Measurements from ENCODE around the gene CDH18. TPM values are rescaled to one million over a fixed set of nuclear protein-coding genes. Genes with fewer than 3 reads are reported as not detected.

The CDH18 gene
- total RNA-seq, 1 donor from 2014 or later, result 17.5 TPM

- no peak for FAIRE-seq
- DNase-seq (ENCODE audit: low spot score in 2 of 2), result no peak
These were observed 47.8 kb downstream of the CDH18 start for GRCh38 chr5:19940192-19940591.

GRCh38 chr5:19930451-19930850 is 57.5 kb downstream of the CDH18 start:
- DNase-seq (ENCODE audit: low spot score in 2 of 2), result no peak
- no peak for FAIRE-seq

- DNase-seq (ENCODE audit: low spot score in 2 of 2), result no peak
- FAIRE-seq, result no peak
These were observed 59.2 kb downstream of the CDH18 start for GRCh38 chr5:19928562-19929421.

GRCh38 chr5:19927919-19928318 is 60.1 kb downstream of the CDH18 start:
- DNase-seq (ENCODE audit: low spot score in 2 of 2), result no peak
- no peak for FAIRE-seq

GRCh38 chr5:19927170-19927569 is 60.8 kb downstream of the CDH18 start:
- no peak for FAIRE-seq
- no peak for DNase-seq (ENCODE audit: low spot score in 2 of 2)

GRCh38 chr5:19923742-19924141 is 64.3 kb downstream of the CDH18 start:
- DNase-seq (ENCODE audit: low spot score in 2 of 2) (no peak), FAIRE-seq (no peak)

GRCh38 chr5:19920761-19921160 is 67.2 kb downstream of the CDH18 start:
- FAIRE-seq (no peak), DNase-seq (ENCODE audit: low spot score in 2 of 2) (no peak)

GRCh38 chr5:19918780-19919179 is 69.2 kb downstream of the CDH18 start:
- FAIRE-seq (no peak), DNase-seq (ENCODE audit: low spot score in 2 of 2) (no peak)

- no peak for FAIRE-seq
- no peak for DNase-seq (ENCODE audit: low spot score in 2 of 2)
These were observed 70.3 kb downstream of the CDH18 start for GRCh38 chr5:19917588-19918122.

GRCh38 chr5:19910136-19910535 is 77.9 kb downstream of the CDH18 start:
- FAIRE-seq (no peak), DNase-seq (ENCODE audit: low spot score in 2 of 2) (no peak)

GRCh38 chr5:19904766-19905165 is 83.2 kb downstream of the CDH18 start:
- FAIRE-seq (no peak), DNase-seq (ENCODE audit: low spot score in 2 of 2) (no peak)

GRCh38 chr5:19903611-19904010 is 84.4 kb downstream of the CDH18 start:
- DNase-seq (ENCODE audit: low spot score in 2 of 2) (no peak), FAIRE-seq (no peak)

- FAIRE-seq, result no peak
- DNase-seq (ENCODE audit: low spot score in 2 of 2), result no peak
These were observed 85.6 kb downstream of the CDH18 start for GRCh38 chr5:19902316-19902934.

- FAIRE-seq (no peak), DNase-seq (ENCODE audit: low spot score in 2 of 2) (no peak)
These were observed 87.7 kb downstream of the CDH18 start for GRCh38 chr5:19900269-19900668.

- DNase-seq (ENCODE audit: low spot score in 2 of 2) (no peak), FAIRE-seq (no peak)
These were observed 96.3 kb downstream of the CDH18 start for GRCh38 chr5:19891658-19892057.

GRCh38 chr5:19886123-19886917 is 101.7 kb downstream of the CDH18 start:
- DNase-seq (ENCODE audit: low spot score in 2 of 2) (peak in 1 of 2 donors; percentile 0), FAIRE-seq (no peak)

GRCh38 chr5:19885040-19885824 is 102.8 kb downstream of the CDH18 start:
- FAIRE-seq (no peak), DNase-seq (ENCODE audit: low spot score in 2 of 2) (no peak)

GRCh38 chr5:19880859-19881436 is 107.1 kb downstream of the CDH18 start:
- DNase-seq (ENCODE audit: low spot score in 2 of 2), result no peak
- no peak for FAIRE-seq

GRCh38 chr5:19880458-19880857 is 107.5 kb downstream of the CDH18 start:
- no peak for DNase-seq (ENCODE audit: low spot score in 2 of 2)
- FAIRE-seq, result no peak

GRCh38 chr5:19874811-19875210 is 113.2 kb downstream of the CDH18 start:
- DNase-seq (ENCODE audit: low spot score in 2 of 2) (no peak), FAIRE-seq (no peak)

All from frontal cortex (tissue), 4 donors.